HEK293T (cell line): ENCODE measurements around the gene MPPED1.

Source experiments
- SP1 ChIP-seq: fragments of 450-650 bp; IDR thresholded peaks from 2 replicates; pipeline ENCODE4 v1.6.1; 2017
- SUZ12 ChIP-seq: fragments of 450-650 bp; IDR thresholded peaks from 2 replicates; pipeline ENCODE4 v1.6.1; 2016; ENCODE audit warnings: mild to moderate bottlenecking

GRCh38 chr22:43540529-43540923 is 128.7 kb downstream of the MPPED1 start:
- no peak for TF ChIP-seq SP1
- TF ChIP-seq SUZ12 = no peak
